ENCODE data around the gene TPTE2.
"Not testable (repeated sequence)": the region's sequence is repeated elsewhere in the genome, so short reads cannot be mapped to it uniquely, and the experiment has no call there.

TPTE2 gene

GRCh38 chr13:19567820-19568534, 6.6 kb upstream of the TPTE2 start:
- in situ Hi-C loops (cut with HindIII; ENCODE audit: low sequenced_read_pairs), result no loop called here

- in situ Hi-C loops (cut with HindIII; ENCODE audit: low sequenced_read_pairs), result no loop called here
Measured at GRCh38 chr13:19561585-19561984, 253 bp upstream of the TPTE2 start.

GRCh38 chr13:19560672-19561071, 660 bp downstream of the TPTE2 start:
- in situ Hi-C loops (cut with HindIII; ENCODE audit: low sequenced_read_pairs), result not testable (repeated sequence)

- in situ Hi-C loops (cut with HindIII; ENCODE audit: low sequenced_read_pairs), result not testable (repeated sequence)
Measured at GRCh38 chr13:19559739-19560138, 1.6 kb downstream of the TPTE2 start.

- in situ Hi-C loops (cut with HindIII; ENCODE audit: low sequenced_read_pairs), result not testable (repeated sequence)
Measured at GRCh38 chr13:19557287-19557686, 4.0 kb downstream of the TPTE2 start.

GRCh38 chr13:19549245-19549644, 12.1 kb downstream of the TPTE2 start:
- in situ Hi-C loops (cut with HindIII; ENCODE audit: low sequenced_read_pairs), result not testable (repeated sequence)

- in situ Hi-C loops (cut with HindIII; ENCODE audit: low sequenced_read_pairs), result not testable (repeated sequence)
Measured at GRCh38 chr13:19525634-19526033, 35.7 kb downstream of the TPTE2 start.

GRCh38 chr13:19519049-19519448, 42.3 kb downstream of the TPTE2 start:
- in situ Hi-C loops (cut with HindIII; ENCODE audit: low sequenced_read_pairs), result no loop called here

GRCh38 chr13:19507623-19508022, 53.7 kb downstream of the TPTE2 start:
- in situ Hi-C loops (cut with HindIII; ENCODE audit: low sequenced_read_pairs), result not testable (repeated sequence)

- in situ Hi-C loops (cut with HindIII; ENCODE audit: low sequenced_read_pairs), result not testable (repeated sequence)
Measured at GRCh38 chr13:19460126-19460525, 101.2 kb downstream of the TPTE2 start.

GRCh38 chr13:19439056-19439686, 122.2 kb downstream of the TPTE2 start:
- in situ Hi-C loops (cut with HindIII; ENCODE audit: low sequenced_read_pairs), result not testable (repeated sequence)

- in situ Hi-C loops (cut with HindIII; ENCODE audit: low sequenced_read_pairs), result not testable (repeated sequence)
Measured at GRCh38 chr13:19437780-19438179, 123.6 kb downstream of the TPTE2 start.

- in situ Hi-C loops (cut with HindIII; ENCODE audit: low sequenced_read_pairs), result not testable (repeated sequence)
Measured at GRCh38 chr13:19422236-19422635, 139.1 kb downstream of the TPTE2 start.

- in situ Hi-C loops (cut with HindIII; ENCODE audit: low sequenced_read_pairs), result not testable (repeated sequence)
Measured at GRCh38 chr13:19412494-19412893, 148.8 kb downstream of the TPTE2 start.

GRCh38 chr13:19382746-19383511, 178.4 kb downstream of the TPTE2 start:
- in situ Hi-C loops (cut with HindIII; ENCODE audit: low sequenced_read_pairs), result not testable (repeated sequence)

- in situ Hi-C loops (cut with HindIII; ENCODE audit: low sequenced_read_pairs), result no loop called here
Measured at GRCh38 chr13:19382111-19382510, 179.2 kb downstream of the TPTE2 start.
